ENCODE results near the gene ZNF277.
"Not testable (repeated sequence)": the region's sequence is repeated elsewhere in the genome, so short reads cannot be mapped to it uniquely, and the experiment has no call there.

Gene ZNF277

GRCh38 chr7:112213735-112214134, 7.2 kb downstream of the ZNF277 start:
- no peak for DNase-seq

GRCh38 chr7:112214268-112214667, 7.8 kb downstream of the ZNF277 start:
- no peak for DNase-seq

- DNase-seq, result no peak
Observed at GRCh38 chr7:112214883-112215282, 8.4 kb downstream of the ZNF277 start.

DNA sequence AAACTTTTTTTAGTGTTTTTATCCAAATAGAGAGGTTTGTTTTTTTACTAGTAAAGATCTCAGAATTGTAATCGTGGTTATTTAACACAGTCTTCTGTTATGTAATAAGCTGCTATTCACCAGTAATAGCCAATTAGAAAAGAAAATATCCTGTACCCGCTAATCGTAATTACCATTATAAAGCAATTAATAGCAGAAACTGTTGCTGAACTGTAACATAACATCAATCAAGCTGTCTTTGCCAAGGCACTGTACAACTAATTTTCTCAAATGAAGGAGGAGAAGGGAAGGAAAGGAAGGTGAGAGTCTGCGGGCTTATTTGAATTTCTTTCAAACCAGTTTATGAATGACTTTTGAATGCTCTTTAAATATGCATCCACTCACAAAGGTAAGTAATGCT, 9.3 kb downstream of the ZNF277 start:
- no peak for DNase-seq

DNA sequence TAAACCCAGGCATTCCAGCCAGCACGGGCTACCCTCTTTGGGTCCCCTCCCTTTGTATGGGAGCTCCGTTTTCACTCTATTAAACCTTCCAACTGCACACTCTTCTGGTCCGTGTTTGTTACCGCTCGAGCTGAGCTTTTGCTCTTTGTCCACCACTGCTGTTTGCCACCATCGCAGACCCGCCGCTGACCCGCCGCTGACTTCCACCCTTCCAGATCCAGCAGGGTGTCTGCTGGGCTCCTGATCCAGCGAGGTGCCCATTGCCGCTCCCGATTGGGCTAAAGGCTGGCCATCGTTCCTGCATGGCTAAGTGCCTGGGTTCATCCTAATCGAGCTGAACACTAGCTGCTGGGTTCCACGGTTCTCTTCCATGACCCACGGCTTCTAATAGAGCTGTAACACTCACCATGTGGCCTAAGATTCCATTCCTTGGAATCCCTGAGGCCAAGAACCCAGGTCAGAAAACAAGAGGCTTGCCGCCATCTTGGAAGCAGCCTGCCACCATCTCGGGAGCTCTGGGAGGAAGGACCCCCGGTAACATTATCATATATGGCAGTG, 14.5 kb downstream of the ZNF277 start:
- no peak for DNase-seq

GRCh38 chr7:112223310-112223709, 16.8 kb downstream of the ZNF277 start:
- no peak for DNase-seq

DNA sequence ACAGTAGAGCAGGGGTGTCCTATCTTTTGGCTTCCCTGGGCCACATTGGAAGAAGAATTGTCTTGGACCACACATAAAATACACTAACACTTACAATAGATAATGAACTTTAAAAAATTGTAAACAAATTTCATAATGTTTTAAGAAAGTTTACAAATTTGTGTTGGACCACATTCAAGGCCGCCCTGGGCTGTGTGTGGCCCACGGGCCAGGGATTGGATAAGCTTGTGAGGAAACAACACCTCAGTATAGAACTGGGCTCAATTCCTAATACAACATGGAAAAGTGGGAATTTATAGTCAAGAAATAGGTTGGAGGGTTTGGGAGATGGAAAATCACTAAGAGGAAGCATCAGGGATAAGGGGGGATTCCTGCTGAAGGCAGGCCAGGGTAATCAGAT, 17.7 kb downstream of the ZNF277 start:
- no peak for DNase-seq

GRCh38 chr7:112225006-112225405, 18.5 kb downstream of the ZNF277 start:
- peak; percentile 77 for DNase-seq

GRCh38 chr7:112226701-112227276, 20.3 kb downstream of the ZNF277 start:
- DNase-seq, result peak; percentile 44

DNA sequence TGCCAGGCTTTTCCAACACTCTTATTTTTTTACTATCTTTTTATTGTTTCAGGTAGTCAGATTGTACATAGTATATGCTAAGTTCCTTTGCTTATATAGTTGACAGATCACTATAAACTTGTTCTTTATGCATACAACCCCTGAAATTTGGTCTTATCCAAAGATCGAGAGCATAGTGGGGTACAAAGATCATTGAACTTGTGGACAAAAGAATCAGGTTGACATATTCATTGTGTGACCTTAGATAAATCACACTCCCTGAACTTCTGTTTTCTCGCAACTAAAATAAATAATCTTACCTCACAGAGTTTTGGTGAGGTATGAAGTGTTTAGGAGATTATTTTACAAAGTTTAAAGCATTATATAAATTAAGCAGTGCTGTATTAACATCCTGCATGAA, 22.1 kb downstream of the ZNF277 start:
- DNase-seq, result no peak

- DNase-seq, result no peak
Observed at GRCh38 chr7:112232212-112232978, 25.9 kb downstream of the ZNF277 start.

DNA sequence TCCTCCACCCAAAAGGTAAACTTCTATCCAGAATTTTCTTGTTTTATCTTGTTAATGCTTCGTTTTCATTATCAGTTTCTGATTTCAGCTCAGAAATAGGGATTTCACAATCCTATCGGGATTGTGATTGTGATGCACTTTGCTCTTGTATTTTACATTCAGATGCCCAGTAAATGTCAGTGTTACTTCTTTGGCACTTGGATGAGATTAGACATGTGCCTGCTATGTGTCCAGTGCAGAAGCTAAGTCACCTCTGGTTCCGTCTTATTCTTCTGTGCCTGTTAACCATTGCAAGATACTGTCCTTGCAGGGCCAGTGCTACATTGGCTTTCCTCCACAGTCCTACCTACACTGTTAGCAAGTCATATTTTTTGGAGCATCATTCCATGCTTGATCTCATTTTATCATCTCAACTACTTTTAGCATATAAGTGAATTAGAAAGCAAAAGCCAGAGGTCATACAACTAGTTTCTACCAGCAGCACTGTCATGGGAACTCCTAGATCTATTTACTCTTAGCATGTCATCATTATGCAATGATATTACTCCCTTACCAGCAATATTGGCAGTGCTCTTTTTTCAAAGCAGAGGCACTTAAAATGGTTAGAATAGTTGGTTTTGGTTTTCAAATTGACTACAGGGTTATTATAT, 26.7 kb downstream of the ZNF277 start:
- DNase-seq, result no peak

- DNase-seq, result no peak
Observed at GRCh38 chr7:112234147-112234546, 27.7 kb downstream of the ZNF277 start.

DNA sequence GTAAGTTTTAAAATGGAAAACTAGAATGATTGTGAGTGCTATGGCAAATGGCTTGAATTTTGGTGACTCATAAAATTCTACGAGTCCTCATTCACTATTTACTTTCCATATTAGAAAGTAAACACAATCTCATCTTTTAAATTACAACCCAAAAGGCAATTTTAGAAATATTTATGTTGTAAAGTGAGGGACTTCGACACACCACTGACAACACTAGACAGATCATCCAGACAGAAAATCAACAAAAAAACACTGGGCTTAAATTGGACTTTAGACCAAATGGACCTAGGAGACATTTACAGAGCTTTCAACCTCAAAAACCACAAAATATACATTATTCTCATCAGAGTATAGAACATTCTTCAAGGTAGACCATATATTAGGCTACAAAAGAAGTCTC, 30.1 kb downstream of the ZNF277 start:
- no peak for DNase-seq

DNA sequence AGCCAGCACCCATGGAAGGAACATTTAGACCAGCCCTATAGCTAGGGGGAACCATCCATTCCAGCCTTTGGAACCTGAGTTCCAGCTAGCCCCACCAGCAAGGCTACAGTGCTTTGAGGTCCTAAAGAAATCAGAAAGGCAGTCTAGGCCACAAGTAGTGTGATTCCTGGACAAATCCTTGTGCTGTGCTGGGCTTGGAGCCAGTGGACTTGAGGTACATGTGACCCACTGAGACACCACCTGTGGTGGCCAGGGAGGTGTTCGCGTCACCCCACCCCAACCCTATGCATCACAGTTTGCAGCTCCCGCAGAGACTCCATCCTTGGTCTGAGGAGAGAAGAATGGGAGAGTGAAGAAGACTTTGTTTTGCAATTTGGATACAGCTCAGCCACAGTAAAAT, 31.8 kb downstream of the ZNF277 start:
- no peak for DNase-seq

DNA sequence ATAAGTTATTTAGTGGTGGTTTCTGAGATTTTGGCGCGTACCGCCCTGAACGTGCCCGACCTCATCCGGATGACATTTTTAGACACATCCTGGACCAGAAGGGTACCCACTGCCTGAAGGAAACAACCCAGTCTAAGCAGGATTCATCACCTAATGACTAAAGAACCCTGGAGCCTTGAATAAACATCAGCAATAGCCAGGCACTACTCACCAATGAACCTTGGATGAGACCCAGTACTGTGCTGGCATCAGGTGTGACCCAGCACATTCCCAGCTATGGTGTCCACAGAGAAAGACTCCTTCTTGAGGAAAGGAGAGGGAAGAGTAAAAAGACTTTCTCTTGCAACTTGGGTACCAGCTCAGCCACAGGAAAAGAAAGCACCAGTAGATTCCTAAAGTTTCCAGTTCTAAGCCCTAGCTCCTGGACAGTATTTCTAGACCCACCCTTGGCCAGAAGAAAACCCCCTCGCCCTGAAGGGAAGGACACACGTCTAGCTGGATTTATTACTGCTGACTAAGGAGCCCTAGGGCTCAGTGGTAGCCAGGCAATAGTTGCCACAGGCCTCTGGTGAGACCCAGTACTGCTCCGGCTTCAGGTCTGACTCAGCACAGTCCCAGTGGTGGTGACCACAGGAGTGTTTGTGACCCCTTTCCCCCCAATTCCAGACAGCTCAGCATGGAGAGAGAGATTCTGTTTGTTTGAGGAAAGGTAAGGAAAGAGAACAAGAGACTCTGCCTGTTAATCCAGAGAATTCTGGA, 32.5 kb downstream of the ZNF277 start:
- DNase-seq, result no peak

DNA sequence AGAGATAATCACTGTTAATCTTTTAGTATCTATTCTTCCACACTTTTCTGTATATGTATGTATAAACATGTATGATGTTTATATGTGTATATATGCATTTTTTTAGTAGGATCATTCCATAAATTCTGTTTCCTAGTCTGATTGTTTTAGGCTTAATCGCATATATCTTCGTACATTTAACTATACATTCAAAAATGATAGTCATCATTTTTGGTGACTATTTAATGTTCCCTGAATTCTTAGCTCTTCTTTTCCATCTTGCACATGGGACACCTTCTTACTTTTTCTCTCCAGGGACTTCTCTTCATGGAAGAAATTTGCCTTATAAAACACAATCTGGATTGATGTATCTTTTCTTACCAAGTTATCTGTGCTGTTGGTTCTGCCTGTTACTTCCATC, 42.1 kb downstream of the ZNF277 start:
- no peak for DNase-seq

DNA sequence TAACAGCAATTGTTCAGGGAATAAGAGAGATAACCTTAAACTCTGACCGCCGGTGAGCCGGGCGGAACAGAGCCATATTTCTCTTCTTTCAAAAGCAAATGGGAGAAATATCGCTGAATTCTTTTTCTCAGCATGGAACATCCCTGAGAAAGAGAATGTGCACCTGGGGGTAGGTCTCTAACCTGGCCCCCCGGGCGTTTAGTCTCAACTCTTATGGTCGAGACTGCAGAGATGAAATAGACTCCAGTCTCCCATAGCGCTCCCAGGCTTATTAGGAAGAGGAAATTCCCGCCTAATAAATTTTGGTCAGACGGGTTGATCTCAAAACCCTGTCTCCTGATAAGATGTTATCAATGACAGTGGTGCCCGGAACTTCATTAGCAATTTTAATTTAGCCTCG, 43.5 kb downstream of the ZNF277 start:
- not testable (repeated sequence) for DNase-seq

- DNase-seq, result no peak
Observed at GRCh38 chr7:112252141-112252540, 45.6 kb downstream of the ZNF277 start.

DNA sequence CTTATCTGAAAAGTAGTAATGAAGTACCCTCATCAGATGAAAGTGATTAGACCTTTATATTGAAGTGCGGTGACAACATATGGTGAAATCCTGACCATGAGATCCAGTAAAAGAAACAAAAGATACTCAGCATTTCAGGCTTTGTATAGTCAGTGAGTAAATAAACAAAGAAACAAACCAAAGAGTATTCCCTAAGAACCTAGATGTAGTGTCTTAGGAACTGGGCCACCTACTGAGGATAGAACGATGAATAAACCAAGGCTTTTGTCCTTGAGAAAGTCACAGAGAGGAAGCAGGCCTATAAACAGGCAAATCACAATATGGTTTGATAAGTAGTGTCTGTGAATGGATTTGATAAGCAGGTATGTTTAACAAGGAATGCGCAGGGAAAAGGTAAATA, 46.2 kb downstream of the ZNF277 start:
- DNase-seq, result no peak

GRCh38 chr7:112254156-112254555, 47.7 kb downstream of the ZNF277 start:
- DNase-seq, result no peak

DNA sequence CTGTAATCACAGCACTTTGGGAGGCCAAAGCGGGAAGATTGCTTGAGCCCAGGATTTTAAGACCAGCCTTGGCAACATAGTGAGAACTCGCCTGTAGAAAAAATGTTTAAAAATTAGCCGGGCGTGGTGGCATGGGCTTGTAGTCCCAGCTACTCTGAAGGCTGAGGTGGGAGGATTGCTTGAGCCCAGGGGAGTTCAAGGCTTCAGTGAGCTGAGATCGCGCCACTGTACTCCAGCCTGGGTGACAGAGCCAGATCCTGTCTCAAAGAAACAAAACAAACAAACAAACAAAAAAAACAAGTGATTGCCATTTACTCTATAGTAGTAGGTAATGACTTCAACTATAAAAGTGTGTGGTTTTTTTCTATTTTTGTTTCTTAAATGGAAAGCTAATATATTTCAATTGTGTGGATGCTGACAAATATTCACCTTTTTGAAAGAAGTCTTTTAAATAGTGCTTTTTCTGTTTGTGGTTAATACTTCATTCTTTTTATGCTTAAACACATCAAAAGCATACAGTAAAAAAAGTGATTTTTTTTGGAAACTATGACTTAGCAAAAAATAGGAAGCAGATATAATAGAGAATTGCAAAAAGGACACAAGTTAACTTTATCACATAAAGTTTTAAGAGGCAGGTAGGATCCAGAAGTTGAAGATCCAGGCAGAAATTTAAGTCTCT, 48.4 kb downstream of the ZNF277 start:
- DNase-seq, result no peak

DNA sequence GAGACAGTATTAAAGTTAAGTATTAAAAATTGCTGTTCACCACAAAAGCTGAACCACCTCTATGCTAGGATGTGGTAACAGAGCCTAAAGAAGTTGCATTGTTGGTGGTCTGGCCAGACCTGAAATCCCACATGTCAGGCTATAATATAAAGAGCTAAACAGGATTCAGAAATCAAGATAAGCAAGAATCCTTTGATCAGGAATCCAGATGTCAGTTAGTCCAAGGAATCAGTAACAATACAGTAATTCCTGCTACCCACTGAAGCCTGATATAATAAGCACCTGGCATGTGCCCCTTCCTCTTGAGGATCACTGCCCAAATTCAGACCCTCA, 48.9 kb downstream of the ZNF277 start:
- DNase-seq, result no peak

Measured in NCI-H446 treated with DMSO at 0.1 percent for 48 hours (cell line).